Neural cell (in vitro differentiated cells): ENCODE data around the gene SDC1.

Source experiments
- EP300 ChIP-seq: fragments of 450-650 bp; conservative IDR thresholded peaks from 2 replicates; pipeline ENCODE4 v1.6.1; 2014; ENCODE audit warnings: antibody characterized with exemption, mild to moderate bottlenecking, moderate library complexity; ENCODE audit not compliant: poor library complexity, severe bottlenecking
- MXI1 ChIP-seq: fragments of 450-650 bp; conservative IDR thresholded peaks from 2 replicates; pipeline ENCODE4 v1.6.1; 2014; ENCODE audit warnings: antibody characterized with exemption, mild to moderate bottlenecking; ENCODE audit not compliant: poor library complexity, severe bottlenecking
- RAD21 ChIP-seq: fragments of 450-650 bp; conservative IDR thresholded peaks from 2 replicates; pipeline ENCODE4 v1.6.1; 2014; ENCODE audit warnings: antibody characterized with exemption, mild to moderate bottlenecking, moderate library complexity
- SMC3 ChIP-seq: fragments of 450-650 bp; conservative IDR thresholded peaks from 2 replicates; pipeline ENCODE4 v1.6.1; 2014; ENCODE audit warnings: antibody characterized with exemption, mild to moderate bottlenecking, moderate library complexity; ENCODE audit not compliant: poor library complexity
- TF ChIP-seq, protein P1 (sequence below): fragments of 450-650 bp; IDR thresholded peaks from 2 replicates; pipeline ENCODE4 v1.5.1; 2014; ENCODE audit warnings: antibody characterized with exemption, mild to moderate bottlenecking, moderate library complexity; ENCODE audit not compliant: poor library complexity, severe bottlenecking
- TF ChIP-seq, protein P2 (sequence below): IDR thresholded peaks from 2 replicates; pipeline ENCODE4 v1.6.1; 2012; ENCODE audit warnings: borderline replicate concordance

DNA sequence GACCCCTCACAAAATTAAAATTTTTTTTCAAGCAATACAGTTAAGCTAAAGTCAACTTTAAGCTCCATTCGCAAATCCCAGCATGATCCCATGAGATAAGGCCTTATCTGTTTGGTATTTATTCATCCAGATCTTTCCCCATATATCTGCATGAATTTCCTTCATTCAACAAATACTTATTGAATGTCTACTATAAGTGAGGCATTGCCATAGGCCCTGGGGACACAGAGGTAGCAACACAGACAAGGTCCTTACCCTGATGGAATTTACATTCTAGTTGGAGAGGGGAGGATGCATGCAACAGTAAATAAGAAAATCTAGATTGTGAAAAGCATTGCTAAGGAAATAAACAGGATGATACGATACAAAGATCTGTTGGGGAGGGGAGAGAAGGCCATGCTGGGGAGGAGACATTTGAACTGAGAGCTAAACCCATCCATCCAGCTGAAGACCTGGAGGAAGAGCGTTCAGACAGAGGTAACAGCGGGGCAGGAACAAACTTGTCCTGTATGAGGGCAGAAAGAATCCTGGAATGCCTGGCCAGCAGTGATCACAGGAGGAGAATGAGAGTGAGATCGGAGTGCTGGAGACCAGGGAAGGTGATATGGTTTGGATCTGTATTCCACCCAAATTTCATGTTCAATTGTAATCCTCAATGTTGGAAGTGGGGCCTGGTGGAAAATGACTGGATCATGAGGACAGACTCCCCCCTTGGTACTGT is 71.6 kb downstream of the SDC1 start:
- TF ChIP-seq, protein P1, sequence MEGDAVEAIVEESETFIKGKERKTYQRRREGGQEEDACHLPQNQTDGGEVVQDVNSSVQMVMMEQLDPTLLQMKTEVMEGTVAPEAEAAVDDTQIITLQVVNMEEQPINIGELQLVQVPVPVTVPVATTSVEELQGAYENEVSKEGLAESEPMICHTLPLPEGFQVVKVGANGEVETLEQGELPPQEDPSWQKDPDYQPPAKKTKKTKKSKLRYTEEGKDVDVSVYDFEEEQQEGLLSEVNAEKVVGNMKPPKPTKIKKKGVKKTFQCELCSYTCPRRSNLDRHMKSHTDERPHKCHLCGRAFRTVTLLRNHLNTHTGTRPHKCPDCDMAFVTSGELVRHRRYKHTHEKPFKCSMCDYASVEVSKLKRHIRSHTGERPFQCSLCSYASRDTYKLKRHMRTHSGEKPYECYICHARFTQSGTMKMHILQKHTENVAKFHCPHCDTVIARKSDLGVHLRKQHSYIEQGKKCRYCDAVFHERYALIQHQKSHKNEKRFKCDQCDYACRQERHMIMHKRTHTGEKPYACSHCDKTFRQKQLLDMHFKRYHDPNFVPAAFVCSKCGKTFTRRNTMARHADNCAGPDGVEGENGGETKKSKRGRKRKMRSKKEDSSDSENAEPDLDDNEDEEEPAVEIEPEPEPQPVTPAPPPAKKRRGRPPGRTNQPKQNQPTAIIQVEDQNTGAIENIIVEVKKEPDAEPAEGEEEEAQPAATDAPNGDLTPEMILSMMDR: no peak
- TF ChIP-seq SMC3: no peak
- TF ChIP-seq, protein P2, sequence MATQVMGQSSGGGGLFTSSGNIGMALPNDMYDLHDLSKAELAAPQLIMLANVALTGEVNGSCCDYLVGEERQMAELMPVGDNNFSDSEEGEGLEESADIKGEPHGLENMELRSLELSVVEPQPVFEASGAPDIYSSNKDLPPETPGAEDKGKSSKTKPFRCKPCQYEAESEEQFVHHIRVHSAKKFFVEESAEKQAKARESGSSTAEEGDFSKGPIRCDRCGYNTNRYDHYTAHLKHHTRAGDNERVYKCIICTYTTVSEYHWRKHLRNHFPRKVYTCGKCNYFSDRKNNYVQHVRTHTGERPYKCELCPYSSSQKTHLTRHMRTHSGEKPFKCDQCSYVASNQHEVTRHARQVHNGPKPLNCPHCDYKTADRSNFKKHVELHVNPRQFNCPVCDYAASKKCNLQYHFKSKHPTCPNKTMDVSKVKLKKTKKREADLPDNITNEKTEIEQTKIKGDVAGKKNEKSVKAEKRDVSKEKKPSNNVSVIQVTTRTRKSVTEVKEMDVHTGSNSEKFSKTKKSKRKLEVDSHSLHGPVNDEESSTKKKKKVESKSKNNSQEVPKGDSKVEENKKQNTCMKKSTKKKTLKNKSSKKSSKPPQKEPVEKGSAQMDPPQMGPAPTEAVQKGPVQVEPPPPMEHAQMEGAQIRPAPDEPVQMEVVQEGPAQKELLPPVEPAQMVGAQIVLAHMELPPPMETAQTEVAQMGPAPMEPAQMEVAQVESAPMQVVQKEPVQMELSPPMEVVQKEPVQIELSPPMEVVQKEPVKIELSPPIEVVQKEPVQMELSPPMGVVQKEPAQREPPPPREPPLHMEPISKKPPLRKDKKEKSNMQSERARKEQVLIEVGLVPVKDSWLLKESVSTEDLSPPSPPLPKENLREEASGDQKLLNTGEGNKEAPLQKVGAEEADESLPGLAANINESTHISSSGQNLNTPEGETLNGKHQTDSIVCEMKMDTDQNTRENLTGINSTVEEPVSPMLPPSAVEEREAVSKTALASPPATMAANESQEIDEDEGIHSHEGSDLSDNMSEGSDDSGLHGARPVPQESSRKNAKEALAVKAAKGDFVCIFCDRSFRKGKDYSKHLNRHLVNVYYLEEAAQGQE: no peak
- no peak for TF ChIP-seq EP300
- no peak for TF ChIP-seq RAD21
- no peak for TF ChIP-seq MXI1
